Breast epithelium (tissue), 3 donors: ENCODE results near the gene GALNT9.

ENCODE experiments used
- POLR2A ChIP-seq: fragments of 450-650 bp; IDR thresholded peaks from one replicate; pipeline ENCODE4 v1.6.1; 2016; ENCODE audit warnings: antibody characterized with exemption, mild to moderate bottlenecking, moderate library complexity
- POLR2AphosphoS5 ChIP-seq, 3 donors: sonication (generic); formaldehyde crosslinking; IDR thresholded peaks; one replicate each; pipeline ENCODE4 v1.6.1; 2017; ENCODE audit warnings: antibody characterized with exemption in 3 of 3
- TF ChIP-seq, protein P1 (sequence below), 3 donors: fragments of 450-650 bp; IDR thresholded peaks; one replicate each; pipeline ENCODE4 v1.5.1; 2016 to 2017; ENCODE audit warnings: antibody characterized with exemption in 3 of 3, mild to moderate bottlenecking in 3 of 3, moderate library complexity in 3 of 3

DNA sequence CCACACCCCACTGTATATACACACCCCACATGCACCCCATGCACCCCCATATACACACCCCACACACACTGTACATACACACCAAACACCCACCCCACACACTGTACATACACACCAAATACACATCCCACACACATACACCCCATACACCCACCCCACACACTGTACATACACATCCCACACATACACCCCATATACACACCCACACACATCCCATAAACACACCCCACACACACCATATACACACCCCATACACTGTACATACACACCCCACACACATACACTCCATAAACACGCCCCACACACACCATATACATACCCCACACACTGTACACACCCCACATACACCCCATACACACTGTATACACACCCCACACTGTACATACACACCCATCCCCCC lies 102.8 kb downstream of the GALNT9 start:
- TF ChIP-seq, protein P1, sequence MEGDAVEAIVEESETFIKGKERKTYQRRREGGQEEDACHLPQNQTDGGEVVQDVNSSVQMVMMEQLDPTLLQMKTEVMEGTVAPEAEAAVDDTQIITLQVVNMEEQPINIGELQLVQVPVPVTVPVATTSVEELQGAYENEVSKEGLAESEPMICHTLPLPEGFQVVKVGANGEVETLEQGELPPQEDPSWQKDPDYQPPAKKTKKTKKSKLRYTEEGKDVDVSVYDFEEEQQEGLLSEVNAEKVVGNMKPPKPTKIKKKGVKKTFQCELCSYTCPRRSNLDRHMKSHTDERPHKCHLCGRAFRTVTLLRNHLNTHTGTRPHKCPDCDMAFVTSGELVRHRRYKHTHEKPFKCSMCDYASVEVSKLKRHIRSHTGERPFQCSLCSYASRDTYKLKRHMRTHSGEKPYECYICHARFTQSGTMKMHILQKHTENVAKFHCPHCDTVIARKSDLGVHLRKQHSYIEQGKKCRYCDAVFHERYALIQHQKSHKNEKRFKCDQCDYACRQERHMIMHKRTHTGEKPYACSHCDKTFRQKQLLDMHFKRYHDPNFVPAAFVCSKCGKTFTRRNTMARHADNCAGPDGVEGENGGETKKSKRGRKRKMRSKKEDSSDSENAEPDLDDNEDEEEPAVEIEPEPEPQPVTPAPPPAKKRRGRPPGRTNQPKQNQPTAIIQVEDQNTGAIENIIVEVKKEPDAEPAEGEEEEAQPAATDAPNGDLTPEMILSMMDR (IDR thresholded peaks at IDR 0.05), result no peak
- TF ChIP-seq POLR2A, result no peak
- TF ChIP-seq POLR2AphosphoS5 (IDR thresholded peaks at IDR 0.05), result no peak
